BJ (cell line): ENCODE measurements around the gene SCIN. TPM values are rescaled to one million over a fixed set of nuclear protein-coding genes. Genes with fewer than 3 reads are reported as not detected.

Source experiments
- CTCF ChIA-PET: fragments of 350-600 bp; formaldehyde crosslinking; extraction: SDS; loops from one replicate; lab custom pipeline; 2021; ENCODE audit warnings: antibody characterized with exemption, inconsistent platforms; lab: Yijun Ruan, JAX
- POLR2A ChIA-PET: fragments of 300-600 bp; sonication (Branson Sonifier 250); formaldehyde crosslinking; extraction: SDS; loops from one replicate; lab custom pipeline; 2021; ENCODE audit warnings: antibody characterized with exemption; lab: Charles Lee
- DNase-seq: peaks from one replicate; pipeline ENCODE4 v3.0.0-alpha.2; 2011; ENCODE audit warnings: low read depth
- H3K27me3 ChIP-seq: 2 replicates; pipeline ENCODE4 v1.6.0; 2011; ENCODE audit warnings: low read length; ENCODE audit not compliant: control insufficient read depth, insufficient read depth
- H3K36me3 ChIP-seq: 2 replicates; pipeline ENCODE4 v1.5.1; 2011; ENCODE audit warnings: low read length; ENCODE audit not compliant: control insufficient read depth, insufficient read depth
- H3K4me3 ChIP-seq: 2 replicates; pipeline ENCODE4 v1.5.1; 2011; ENCODE audit warnings: low read depth, mild to moderate bottlenecking, control low read depth, low read length
- CTCF ChIP-seq: IDR thresholded peaks from 2 replicates; pipeline ENCODE4 v1.5.1; 2011; ENCODE audit warnings: low read depth, mild to moderate bottlenecking, control low read depth, inconsistent platforms, low read length, moderate library complexity; ENCODE audit not compliant: insufficient read depth
- polyA plus RNA-seq: library from polyadenylated mRNA; depleted of rRNA; stranded (reverse); fragments of >200 nt; gene quantifications from 2 replicates; pipeline ENCODE4 v1.2.3, GENCODE V29; 2011

SCIN gene
- polyA plus RNA-seq, 1 experiment: 0.06 TPM

GRCh38 chr7:12549106-12549505 is 21.4 kb upstream of the SCIN start:
- DNase-seq: no peak
- POLR2A ChIA-PET: no interaction called here
- H3K36me3 ChIP-seq: no peaks in the 10 kb centered on the region

GRCh38 chr7:12550956-12551355 is 19.6 kb upstream of the SCIN start:
- TF ChIP-seq CTCF: no peak
- DNase-seq: no peak
- CTCF ChIA-PET: no interaction called here
- Histone ChIP-seq H3K36me3 (no peaks in the 10 kb centered on the region), H3K4me3 (no peak overlapping the region), H3K27me3 (no peaks in the 10 kb centered on the region)
- POLR2A ChIA-PET: no interaction called here

More at GRCh38 chr7:12549106-12549505, 21.4 kb upstream of the SCIN start:
- CTCF ChIA-PET: no interaction called here
- TF ChIP-seq CTCF: no peak
- Histone ChIP-seq H3K27me3 (no peaks in the 10 kb centered on the region), H3K4me3 (no peak overlapping the region)

- H3K4me3 ChIP-seq: no peak overlapping the region
- TF ChIP-seq CTCF: no peak
- ChIA-PET POLR2A (no interaction called here), CTCF (no interaction called here)
- no peaks in the 10 kb centered on the region for H3K27me3 ChIP-seq
- DNase-seq: no peak
- no peaks in the 10 kb centered on the region for H3K36me3 ChIP-seq
These were observed 17.6 kb upstream of the SCIN start for GRCh38 chr7:12552876-12553275.

- ChIA-PET CTCF (no interaction called here), POLR2A (no interaction called here)
- no peaks in the 10 kb centered on the region for H3K27me3 ChIP-seq
- H3K36me3 ChIP-seq: no peaks in the 10 kb centered on the region
- H3K4me3 ChIP-seq: no peak overlapping the region
- TF ChIP-seq CTCF: no peak
- no peak for DNase-seq
These were observed 17.1 kb upstream of the SCIN start for GRCh38 chr7:12553416-12553815.

GRCh38 chr7:12554351-12554750 is 16.2 kb upstream of the SCIN start:
- no peak overlapping the region for H3K4me3 ChIP-seq
- CTCF ChIA-PET: no interaction called here
- no peaks in the 10 kb centered on the region for H3K27me3 ChIP-seq
- POLR2A ChIA-PET: no interaction called here
- no peak for DNase-seq
- no peak for TF ChIP-seq CTCF
- H3K36me3 ChIP-seq: no peaks in the 10 kb centered on the region
